DOHH2 (cell line): ENCODE results near the gene TMEM63B.

Experiments used
- CTCF ChIP-seq: fragments of 200-600 bp; sonication (generic); IDR thresholded peaks from one replicate; pipeline ENCODE4 v1.5.1; 2014; ENCODE audit warnings: antibody characterized with exemption, mild to moderate bottlenecking, low read depth, low read length; ENCODE audit not compliant: poor library complexity, severe bottlenecking
- EZH2phosphoT487 ChIP-seq: fragments of 200-600 bp; sonication (generic); IDR thresholded peaks from 2 replicates; pipeline ENCODE4 v1.6.1; 2017; ENCODE audit warnings: borderline replicate concordance, mild to moderate bottlenecking, antibody characterized with exemption, low read length, moderate library complexity, mixed read lengths

GRCh38 chr6:44169154-44169553, 41.8 kb downstream of the TMEM63B start:
- TF ChIP-seq CTCF (no peak), EZH2phosphoT487 (no peak)
